Ascending aorta (tissue), 2 donors: ENCODE measurements around the gene RAB11FIP4. TPM values are rescaled to one million over a fixed set of nuclear protein-coding genes. Genes with fewer than 3 reads are reported as not detected.
"Not testable (repeated sequence)": the region's sequence is repeated elsewhere in the genome, so short reads cannot be mapped to it uniquely, and the experiment has no call there.

Experiments used
- DNase-seq, 2 donors: peaks; one replicate each; pipeline ENCODE4 v3.0.0-alpha.2; 2019; ENCODE audit warnings: low spot score in 2 of 2
- H3K27ac ChIP-seq, 2 donors: fragments of 200-600 bp; sonication (generic); one replicate each; pipeline ENCODE4 v1.5.1; 2016 to 2017; ENCODE audit warnings: mild to moderate bottlenecking in 1 of 2
- H3K27me3 ChIP-seq: fragments of 200-600 bp; sonication (generic); one replicate; pipeline ENCODE4 v1.5.1; 2017
- H3K36me3 ChIP-seq, 2 donors: fragments of 200-600 bp; sonication (generic); one replicate each; pipeline ENCODE4 v1.5.1; 2016
- H3K4me1 ChIP-seq, 2 donors: fragments of 200-600 bp; sonication (generic); one replicate each; pipeline ENCODE4 v1.5.1; 2016 to 2017; ENCODE audit warnings: mild to moderate bottlenecking in 1 of 2
- H3K4me3 ChIP-seq, 2 donors: fragments of 200-600 bp; sonication (generic); one replicate each; pipeline ENCODE4 v1.5.1; 2016 to 2017; ENCODE audit warnings: mild to moderate bottlenecking in 1 of 2
- H3K9me3 ChIP-seq, 2 donors: fragments of 200-600 bp; sonication (generic); one replicate each; pipeline ENCODE4 v1.5.1; 2016
- intact Hi-C: fragments of 100-400 bp; cut with DNase I; formaldehyde crosslinking; loops from one replicate; pipeline ENCODE4 v1.15.1; 2023
- total RNA-seq: library from RNA; depleted of rRNA; stranded (reverse); fragments of >200 nt; gene quantifications from one replicate; pipeline ENCODE4 v1.1.0, GENCODE V29; 2016
- TF ChIP-seq, protein P1 (sequence below), 3 experiments: fragments of 200-600 bp in 2 of 3; fragments of 450-650 bp in 1 of 3; sonication (generic) in 2 of 3; IDR thresholded peaks; one replicate each; pipeline ENCODE4 v1.5.1; 2016 to 2019; ENCODE audit warnings: antibody characterized with exemption in 3 of 3, mild to moderate bottlenecking in 1 of 3, moderate library complexity in 1 of 3

RAB11FIP4 gene
- total RNA-seq, 1 donor from 2014 or later, result 0.85 TPM

GRCh38 chr17:31434727-31435050 lies 43.2 kb downstream of the RAB11FIP4 start:
- Histone ChIP-seq H3K4me1 (no peaks in the 10 kb centered on the region), H3K27ac (no peak overlapping the region), H3K4me3 (no peak overlapping the region), H3K36me3 (no peaks in the 10 kb centered on the region), H3K27me3 (no peaks in the 10 kb centered on the region), H3K9me3 (no peaks in the 10 kb centered on the region)
- DNase-seq, result no peak
- TF ChIP-seq, protein P1, sequence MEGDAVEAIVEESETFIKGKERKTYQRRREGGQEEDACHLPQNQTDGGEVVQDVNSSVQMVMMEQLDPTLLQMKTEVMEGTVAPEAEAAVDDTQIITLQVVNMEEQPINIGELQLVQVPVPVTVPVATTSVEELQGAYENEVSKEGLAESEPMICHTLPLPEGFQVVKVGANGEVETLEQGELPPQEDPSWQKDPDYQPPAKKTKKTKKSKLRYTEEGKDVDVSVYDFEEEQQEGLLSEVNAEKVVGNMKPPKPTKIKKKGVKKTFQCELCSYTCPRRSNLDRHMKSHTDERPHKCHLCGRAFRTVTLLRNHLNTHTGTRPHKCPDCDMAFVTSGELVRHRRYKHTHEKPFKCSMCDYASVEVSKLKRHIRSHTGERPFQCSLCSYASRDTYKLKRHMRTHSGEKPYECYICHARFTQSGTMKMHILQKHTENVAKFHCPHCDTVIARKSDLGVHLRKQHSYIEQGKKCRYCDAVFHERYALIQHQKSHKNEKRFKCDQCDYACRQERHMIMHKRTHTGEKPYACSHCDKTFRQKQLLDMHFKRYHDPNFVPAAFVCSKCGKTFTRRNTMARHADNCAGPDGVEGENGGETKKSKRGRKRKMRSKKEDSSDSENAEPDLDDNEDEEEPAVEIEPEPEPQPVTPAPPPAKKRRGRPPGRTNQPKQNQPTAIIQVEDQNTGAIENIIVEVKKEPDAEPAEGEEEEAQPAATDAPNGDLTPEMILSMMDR (IDR thresholded peaks at IDR 0.05), result no peak
- intact Hi-C loops, result loop anchor here (5.0 kb wide), 1 partner anchor 423 kb away; the partner anchor contains the start of gene COPRS

DNA sequence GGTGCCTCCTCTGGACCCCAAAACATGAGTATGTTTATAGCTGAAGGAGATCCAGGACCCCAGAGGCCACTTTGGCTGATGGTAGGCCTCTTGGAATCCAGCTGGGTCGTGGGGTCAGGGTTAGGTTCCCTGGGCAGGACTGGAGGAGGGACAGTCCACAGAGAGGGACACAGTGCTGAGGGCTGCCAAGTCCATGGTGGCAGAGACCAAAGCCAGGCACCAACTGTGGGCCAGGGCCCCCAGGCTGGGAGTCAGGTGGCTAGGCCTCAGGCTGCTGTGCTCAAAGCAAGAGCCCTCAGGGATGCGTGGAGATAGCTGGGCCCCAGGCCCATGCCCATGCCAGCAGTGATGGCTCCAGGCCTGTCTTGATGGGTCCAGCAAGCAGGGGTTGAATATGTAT lies 44.1 kb downstream of the RAB11FIP4 start:
- DNase-seq, result no peak
- Histone ChIP-seq H3K4me1 (no peaks in the 10 kb centered on the region), H3K9me3 (no peaks in the 10 kb centered on the region), H3K36me3 (no peaks in the 10 kb centered on the region), H3K27ac (no peak overlapping the region), H3K27me3 (no peaks in the 10 kb centered on the region), H3K4me3 (no peak overlapping the region)
- TF ChIP-seq, protein P1 (IDR thresholded peaks at IDR 0.05), result no peak
- intact Hi-C loops, result loop anchor here (5.0 kb wide), 1 partner anchor 422 kb away; the partner anchor contains the start of gene COPRS

DNA sequence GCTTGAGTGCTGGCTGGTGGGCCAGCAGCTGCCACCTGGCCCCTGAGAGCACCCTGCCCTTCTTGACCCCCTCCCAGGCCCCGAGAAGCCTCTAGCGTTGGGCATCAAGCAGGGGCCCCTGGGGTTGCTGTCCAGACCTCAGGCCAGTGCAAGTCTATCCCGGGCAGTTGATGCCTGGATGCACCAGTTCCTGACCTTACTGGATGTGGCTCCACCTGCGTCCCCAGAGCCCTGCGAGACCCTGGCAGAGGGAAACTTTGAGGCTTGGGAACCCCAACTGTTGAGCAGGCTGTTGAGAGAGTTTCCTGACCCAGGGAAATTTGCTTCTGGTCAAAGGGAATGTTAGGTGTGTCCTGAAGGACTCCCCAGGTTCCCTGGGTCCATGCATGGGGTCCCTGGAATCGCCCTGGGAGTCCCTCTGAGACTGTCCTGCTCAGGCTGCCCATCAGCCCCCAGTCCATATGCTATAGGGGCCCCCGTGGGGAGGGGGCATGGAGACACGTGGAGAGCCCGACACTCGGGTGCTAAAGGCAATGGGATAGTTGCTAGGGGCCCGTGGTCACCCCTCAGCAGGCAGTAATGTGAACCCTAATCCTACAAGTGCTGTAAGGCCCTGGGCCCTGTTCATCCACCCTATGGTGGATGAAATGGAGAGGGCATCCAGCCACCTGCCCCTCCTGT lies 46.4 kb downstream of the RAB11FIP4 start:
- H3K4me3 ChIP-seq, result no peak overlapping the region
- H3K4me1 ChIP-seq, result no peaks in the 10 kb centered on the region
- no peak for DNase-seq
- H3K9me3 ChIP-seq, result no peaks in the 10 kb centered on the region
- no peaks in the 10 kb centered on the region for H3K36me3 ChIP-seq
- H3K27me3 ChIP-seq, result no peaks in the 10 kb centered on the region
- TF ChIP-seq, protein P1 (IDR thresholded peaks at IDR 0.05), result no peak
- no peak overlapping the region for H3K27ac ChIP-seq
- intact Hi-C loops, result loop anchor here (1.0 to 5.0 kb wide), 3 partner anchors 87 to 463 kb away; partner anchors contain the start of genes COPRS and UTP6

DNA sequence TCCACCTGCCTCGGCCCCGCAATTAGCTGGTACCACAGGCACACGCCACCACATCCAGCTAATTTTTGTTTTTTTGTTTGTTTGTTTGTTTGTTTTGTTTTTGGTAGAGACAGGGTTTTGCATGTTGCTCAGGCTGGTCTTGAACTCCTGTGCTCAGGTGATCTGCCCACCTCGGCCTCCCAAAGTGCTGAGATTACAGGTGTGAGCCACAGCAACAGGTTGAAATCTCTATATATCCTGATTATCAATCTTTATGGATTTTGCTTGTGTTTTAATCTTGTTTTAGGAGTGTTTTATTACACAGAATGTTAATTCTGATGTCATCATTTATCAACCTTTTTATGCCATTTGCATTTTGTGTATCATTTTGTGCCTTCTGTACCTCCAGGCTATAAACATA lies 48.2 kb downstream of the RAB11FIP4 start:
- Histone ChIP-seq H3K36me3 (no peaks in the 10 kb centered on the region), H3K4me1 (no peaks in the 10 kb centered on the region), H3K9me3 (no peaks in the 10 kb centered on the region), H3K27ac (no peak overlapping the region), H3K27me3 (no peaks in the 10 kb centered on the region), H3K4me3 (no peak overlapping the region)
- intact Hi-C loops, result loop anchor here (5.0 kb wide), 1 partner anchor 418 kb away; the partner anchor contains the start of gene COPRS
- DNase-seq, result no peak
- TF ChIP-seq, protein P1 (IDR thresholded peaks at IDR 0.05), result no peak

- no peaks in the 10 kb centered on the region for H3K4me1 ChIP-seq
- DNase-seq, result no peak
- no peaks in the 10 kb centered on the region for H3K9me3 ChIP-seq
- H3K36me3 ChIP-seq, result no peaks in the 10 kb centered on the region
- no peak overlapping the region for H3K4me3 ChIP-seq
- TF ChIP-seq, protein P1 (IDR thresholded peaks at IDR 0.05), result no peak
- no peaks in the 10 kb centered on the region for H3K27me3 ChIP-seq
- intact Hi-C loops, result no loop called here
- H3K27ac ChIP-seq, result no peak overlapping the region
Observed at GRCh38 chr17:31442276-31442675, 50.8 kb downstream of the RAB11FIP4 start.

GRCh38 chr17:31442856-31443255 lies 51.4 kb downstream of the RAB11FIP4 start:
- H3K27me3 ChIP-seq, H3K27ac ChIP-seq, intact Hi-C loops, H3K36me3 ChIP-seq, DNase-seq, H3K9me3 ChIP-seq, H3K4me1 ChIP-seq, H3K4me3 ChIP-seq: not testable (repeated sequence)
